B cell (primary cell): Measurements from ENCODE around the gene ATP8A1.

ENCODE experiments used
- CTCF ChIP-seq: fragments of 200-600 bp; IDR thresholded peaks from one replicate; pipeline ENCODE4 v1.8.0; 2022; ENCODE audit warnings: antibody characterized with exemption, mild to moderate bottlenecking
- EZH2 ChIP-seq: IDR thresholded peaks from 2 replicates; pipeline ENCODE4 v1.6.1; 2012; ENCODE audit warnings: borderline replicate concordance, low read depth, mild to moderate bottlenecking, moderate library complexity, low read length; ENCODE audit not compliant: insufficient read depth, poor library complexity, severe bottlenecking

GRCh38 chr4:42636645-42636949, 20.3 kb downstream of the ATP8A1 start:
- TF ChIP-seq CTCF = no peak
- no peak for TF ChIP-seq EZH2
